H9 (cell line): Measurements from ENCODE around the gene FAM78A. TPM values are rescaled to one million over a fixed set of nuclear protein-coding genes. Genes with fewer than 3 reads are reported as not detected.

Experiments
- DNase-seq: peaks from one replicate; pipeline ENCODE4 v3.0.0-alpha.2; 2017
- H2AFZ ChIP-seq: one replicate; pipeline ENCODE4 v1.6.1; 2013; ENCODE audit warnings: mild to moderate bottlenecking, low read length, control low read depth, moderate library complexity
- H2AK5ac ChIP-seq: 2 replicates; pipeline ENCODE4 v1.6.1; 2013; ENCODE audit warnings: low read length, control low read depth, mixed read lengths; ENCODE audit not compliant: insufficient read length
- H2BK120ac ChIP-seq: one replicate; pipeline ENCODE4 v1.6.1; 2013; ENCODE audit warnings: low read depth, mild to moderate bottlenecking, low read length, control low read depth, inconsistent platforms; ENCODE audit not compliant: poor library complexity, severe bottlenecking
- H2BK12ac ChIP-seq: 2 replicates; pipeline ENCODE4 v1.6.1; 2013; ENCODE audit warnings: low read length, control low read depth, mixed read lengths, low read depth; ENCODE audit not compliant: insufficient read length
- H2BK15ac ChIP-seq: 2 replicates; pipeline ENCODE4 v1.6.1; 2013; ENCODE audit warnings: low read depth, low read length, control low read depth
- H2BK20ac ChIP-seq: one replicate; pipeline ENCODE4 v1.6.1; 2013; ENCODE audit warnings: low read depth, mild to moderate bottlenecking, low read length, control low read depth, inconsistent platforms; ENCODE audit not compliant: poor library complexity, severe bottlenecking
- H2BK5ac ChIP-seq: 2 replicates; pipeline ENCODE4 v1.6.1; 2013; ENCODE audit warnings: low read length, control low read depth, mixed read lengths; ENCODE audit not compliant: insufficient read length
- H3K14ac ChIP-seq: 2 replicates; pipeline ENCODE4 v1.6.1; 2013; ENCODE audit warnings: low read length, control low read depth; ENCODE audit not compliant: insufficient read depth
- H3K18ac ChIP-seq: 2 replicates; pipeline ENCODE4 v1.6.1; 2013; ENCODE audit warnings: low read depth, mild to moderate bottlenecking, mixed read lengths, low read length, control low read depth; ENCODE audit not compliant: insufficient read length
- H3K23ac ChIP-seq: 2 replicates; pipeline ENCODE4 v1.6.1; 2013; ENCODE audit warnings: low read length, control low read depth, mixed read lengths, low read depth; ENCODE audit not compliant: insufficient read length
- H3K23me2 ChIP-seq: 2 replicates; pipeline ENCODE4 v1.6.1; 2013; ENCODE audit warnings: low read depth, mild to moderate bottlenecking, mixed read lengths, low read length, control low read depth; ENCODE audit not compliant: insufficient read length, poor library complexity, severe bottlenecking
- H3K27ac ChIP-seq: 2 replicates; pipeline ENCODE4 v1.5.1; 2013; ENCODE audit warnings: low read length, control low read depth, mixed read lengths, low read depth; ENCODE audit not compliant: insufficient read length
- H3K27me3 ChIP-seq: 2 replicates; pipeline ENCODE4 v1.6.1; 2013; ENCODE audit warnings: low read length, control low read depth, inconsistent platforms; ENCODE audit not compliant: insufficient read depth
- H3K4ac ChIP-seq: 2 replicates; pipeline ENCODE4 v1.6.1; 2013; ENCODE audit warnings: low read depth, mild to moderate bottlenecking, control low read depth, inconsistent platforms, low read length, moderate library complexity
- H3K4me1 ChIP-seq: 2 replicates; pipeline ENCODE4 v1.6.1; 2013; ENCODE audit warnings: low read length, control low read depth, inconsistent platforms; ENCODE audit not compliant: insufficient read depth
- H3K4me2 ChIP-seq: 2 replicates; pipeline ENCODE4 v1.6.1; 2013; ENCODE audit warnings: low read length, control low read depth, mixed read lengths; ENCODE audit not compliant: insufficient read length, insufficient read depth
- H3K56ac ChIP-seq: 2 replicates; pipeline ENCODE4 v1.6.1; 2013; ENCODE audit warnings: low read depth, mild to moderate bottlenecking, mixed read lengths, low read length, control low read depth; ENCODE audit not compliant: insufficient read length
- H3K79me1 ChIP-seq: 2 replicates; pipeline ENCODE4 v1.6.1; 2013; ENCODE audit warnings: low read depth, mild to moderate bottlenecking, moderate library complexity, low read length, control low read depth, inconsistent platforms; ENCODE audit not compliant: insufficient read depth, poor library complexity, severe bottlenecking
- H3K79me2 ChIP-seq: 2 replicates; pipeline ENCODE4 v1.6.1; 2013; ENCODE audit warnings: low read length, control low read depth, inconsistent platforms; ENCODE audit not compliant: insufficient read depth
- H3K9ac ChIP-seq: 2 replicates; pipeline ENCODE4 v1.6.1; 2013; ENCODE audit warnings: low read length, control low read depth, mixed read lengths; ENCODE audit not compliant: insufficient read length; ENCODE audit errors: extremely low read depth
- H3K9me3 ChIP-seq: one replicate; pipeline ENCODE4 v1.6.1; 2013; ENCODE audit warnings: low read depth, low read length, inconsistent platforms; ENCODE audit not compliant: control insufficient read depth
- H3T11ph ChIP-seq: one replicate; pipeline ENCODE4 v1.6.1; 2013; ENCODE audit warnings: mild to moderate bottlenecking, low read length, control low read depth, inconsistent platforms
- H4K20me1 ChIP-seq: one replicate; pipeline ENCODE4 v1.6.1; 2013; ENCODE audit not compliant: control insufficient read depth, insufficient read length, insufficient read depth
- H4K5ac ChIP-seq: 2 replicates; pipeline ENCODE4 v1.6.1; 2013; ENCODE audit warnings: low read depth, mild to moderate bottlenecking, mixed read lengths, low read length, control low read depth; ENCODE audit not compliant: insufficient read length
- H4K8ac ChIP-seq: replicated peaks from 2 replicates; pipeline ENCODE4 v1.6.1; 2013; ENCODE audit warnings: low read length, control low read depth, mixed read lengths, low read depth; ENCODE audit not compliant: insufficient read length
- H4K91ac ChIP-seq: 2 replicates; pipeline ENCODE4 v1.6.1; 2013; ENCODE audit warnings: low read depth, mild to moderate bottlenecking, moderate library complexity, mixed read lengths, low read length, control low read depth; ENCODE audit not compliant: insufficient read length
- H3K27ac Mint-ChIP-seq, 3 experiments: 2 replicates in 2 of 3; 3 replicates in 1 of 3; pipeline ENCODE4 v1.8.0; 2020 to 2021; ENCODE audit warnings: mixed read lengths in 3 of 3, mild to moderate bottlenecking in 1 of 3, moderate library complexity in 1 of 3
- H3K27me3 Mint-ChIP-seq: 2 replicates; pipeline ENCODE4 v1.8.0; 2021; ENCODE audit warnings: low read depth, mild to moderate bottlenecking, moderate library complexity, mixed read lengths
- H3K36me3 Mint-ChIP-seq, 3 experiments: 2 replicates in 2 of 3; 3 replicates in 1 of 3; pipeline ENCODE4 v1.8.0; 2020 to 2021; ENCODE audit warnings: low read depth in 3 of 3, mixed read lengths in 3 of 3; ENCODE audit not compliant: insufficient read depth in 1 of 3
- H3K4me1 Mint-ChIP-seq, 2 experiments: 2 replicates each; pipeline ENCODE4 v1.8.0; 2020; ENCODE audit warnings: mixed read lengths in 2 of 2
- H3K4me3 Mint-ChIP-seq, 2 experiments: 2 replicates in 1 of 2; 3 replicates in 1 of 2; pipeline ENCODE4 v1.8.0; 2020 to 2021; ENCODE audit warnings: mild to moderate bottlenecking in 2 of 2, mixed read lengths in 2 of 2, moderate library complexity in 1 of 2
- H3K9me3 Mint-ChIP-seq, 2 experiments: 2 replicates in 1 of 2; 3 replicates in 1 of 2; pipeline ENCODE4 v1.8.0; 2020; ENCODE audit warnings: mild to moderate bottlenecking in 2 of 2, mixed read lengths in 2 of 2, moderate library complexity in 1 of 2
- CTCF ChIP-seq: fragments of 200-600 bp; sonication (generic); conservative IDR thresholded peaks from 3 replicates; pipeline ENCODE4 v1.8.0; 2021; ENCODE audit warnings: antibody characterized with exemption, mild to moderate bottlenecking
- WGBS: extraction: QIAGEN DNeasy Blood & Tissue Kit; methylation state at CpG from one replicate; pipeline ENCODE4 v1.1.7; 2013; ENCODE audit warnings: missing lambda C conversion rate, low lambda C conversion rate, mixed read lengths; ENCODE audit not compliant: insufficient read length; ENCODE audit errors: extremely low coverage; 5-methylcytosine and 5-hydroxymethylcytosine counted together
- total RNA-seq: library from RNA; stranded (reverse); gene quantifications from 2 replicates; pipeline ENCODE4 v1.2.1, GENCODE V29; 2021

FAM78A gene
- total RNA-seq, 1 experiment from 2014 or later, result 1.9 TPM

GRCh38 chr9:131284856-131285255 lies 8.5 kb upstream of the FAM78A start:
- peaks cover 4% of the 10 kb centered on the region; the same call in 1 of the 2 replicates for H3K27me3 ChIP-seq
- no CpG with 5 or more reads among the region's 6 CpGs for WGBS
- H3K4me1 Mint-ChIP-seq, result peaks cover 16 to 27% of the 10 kb centered on the region in 2 experiments
- no peak overlapping the region for H3K4me3 Mint-ChIP-seq
- H2BK5ac ChIP-seq, result no peak overlapping the region
- no peaks in the 10 kb centered on the region for H3K79me2 ChIP-seq
- H3K27ac Mint-ChIP-seq, result no peak overlapping the region
- H2BK120ac ChIP-seq, result no peak overlapping the region
- H2AK5ac ChIP-seq, result no peak overlapping the region
- H3K23ac ChIP-seq, result no peak overlapping the region
- H3K9ac ChIP-seq, result no peak overlapping the region
- H3K56ac ChIP-seq, result no peak overlapping the region
- no peak overlapping the region for H3K4me2 ChIP-seq
- H3K9me3 ChIP-seq, result no peaks in the 10 kb centered on the region
- H3K36me3 Mint-ChIP-seq, result no peaks in the 10 kb centered on the region; a peak in 1 of 7 replicates
- H2AFZ ChIP-seq, result no peak overlapping the region
- H3K9me3 Mint-ChIP-seq, result no peaks in the 10 kb centered on the region; a peak in 2 of 5 replicates
- H2BK15ac ChIP-seq, result no peak overlapping the region
- H3K23me2 ChIP-seq, result peaks cover 4% of the 10 kb centered on the region
- no peak for TF ChIP-seq CTCF
- H3K4me1 ChIP-seq, result no peaks in the 10 kb centered on the region; the same call in 1 of the 2 replicates
- no peaks in the 10 kb centered on the region for H3K79me1 ChIP-seq
- DNase-seq, result no peak
- H3K4ac ChIP-seq, result no peak overlapping the region
- no peak overlapping the region for H2BK20ac ChIP-seq
- peaks cover 8% of the 10 kb centered on the region for H4K20me1 ChIP-seq
- H4K8ac ChIP-seq, result no peak overlapping the region
- no peak overlapping the region for H3T11ph ChIP-seq
- no peak overlapping the region for H3K14ac ChIP-seq
- H2BK12ac ChIP-seq, result no peak overlapping the region
- no peak overlapping the region for H4K91ac ChIP-seq
- H3K27ac ChIP-seq, result no peak overlapping the region
- H4K5ac ChIP-seq, result no peak overlapping the region
- no peak overlapping the region for H3K18ac ChIP-seq
- H3K27me3 Mint-ChIP-seq, result peaks cover 49% of the 10 kb centered on the region
